Coronary artery (tissue), 2 donors: ENCODE data around the gene MAMDC4.

Source experiments
- DNase-seq: peaks from one replicate; pipeline ENCODE4 v3.0.0-alpha.2; 2017; ENCODE audit warnings: low spot score
- H3K27ac ChIP-seq, 2 donors: fragments of 200-600 bp; sonication (generic); one replicate each; pipeline ENCODE4 v1.5.1; 2016 to 2019
- H3K4me3 ChIP-seq: fragments of 200-600 bp; sonication (generic); 2 replicates; pipeline ENCODE4 v1.5.1; 2016; ENCODE audit warnings: mild to moderate bottlenecking, moderate library complexity
- TF ChIP-seq, protein P1 (sequence below): fragments of 200-600 bp; sonication (generic); IDR thresholded peaks from one replicate; pipeline ENCODE4 v1.5.1; 2019; ENCODE audit warnings: antibody characterized with exemption

MAMDC4 gene

DNA sequence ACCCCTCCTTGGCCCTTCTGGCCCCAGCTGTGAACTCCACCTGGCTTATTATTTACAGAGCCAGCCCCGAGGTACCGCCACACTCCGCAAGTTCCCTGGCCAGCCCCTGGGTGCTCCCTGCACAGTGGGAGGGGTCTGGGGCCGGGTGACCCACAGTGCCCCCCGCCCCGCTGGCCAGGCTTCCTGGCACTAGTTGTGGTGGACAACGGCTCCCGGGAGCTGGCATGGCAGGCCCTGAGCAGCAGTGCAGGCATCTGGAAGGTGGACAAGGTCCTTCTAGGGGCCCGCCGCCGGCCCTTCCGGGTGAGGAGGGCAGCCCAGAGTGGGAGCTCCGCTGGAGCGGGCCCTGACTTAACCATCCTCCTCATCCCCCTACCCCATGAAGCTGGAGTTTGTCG lies 3.9 kb downstream of the MAMDC4 start:
- TF ChIP-seq, protein P1, sequence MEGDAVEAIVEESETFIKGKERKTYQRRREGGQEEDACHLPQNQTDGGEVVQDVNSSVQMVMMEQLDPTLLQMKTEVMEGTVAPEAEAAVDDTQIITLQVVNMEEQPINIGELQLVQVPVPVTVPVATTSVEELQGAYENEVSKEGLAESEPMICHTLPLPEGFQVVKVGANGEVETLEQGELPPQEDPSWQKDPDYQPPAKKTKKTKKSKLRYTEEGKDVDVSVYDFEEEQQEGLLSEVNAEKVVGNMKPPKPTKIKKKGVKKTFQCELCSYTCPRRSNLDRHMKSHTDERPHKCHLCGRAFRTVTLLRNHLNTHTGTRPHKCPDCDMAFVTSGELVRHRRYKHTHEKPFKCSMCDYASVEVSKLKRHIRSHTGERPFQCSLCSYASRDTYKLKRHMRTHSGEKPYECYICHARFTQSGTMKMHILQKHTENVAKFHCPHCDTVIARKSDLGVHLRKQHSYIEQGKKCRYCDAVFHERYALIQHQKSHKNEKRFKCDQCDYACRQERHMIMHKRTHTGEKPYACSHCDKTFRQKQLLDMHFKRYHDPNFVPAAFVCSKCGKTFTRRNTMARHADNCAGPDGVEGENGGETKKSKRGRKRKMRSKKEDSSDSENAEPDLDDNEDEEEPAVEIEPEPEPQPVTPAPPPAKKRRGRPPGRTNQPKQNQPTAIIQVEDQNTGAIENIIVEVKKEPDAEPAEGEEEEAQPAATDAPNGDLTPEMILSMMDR = no peak
- no peak for DNase-seq
- H3K27ac ChIP-seq = no peak overlapping the region
- H3K4me3 ChIP-seq = no peak overlapping the region

DNA sequence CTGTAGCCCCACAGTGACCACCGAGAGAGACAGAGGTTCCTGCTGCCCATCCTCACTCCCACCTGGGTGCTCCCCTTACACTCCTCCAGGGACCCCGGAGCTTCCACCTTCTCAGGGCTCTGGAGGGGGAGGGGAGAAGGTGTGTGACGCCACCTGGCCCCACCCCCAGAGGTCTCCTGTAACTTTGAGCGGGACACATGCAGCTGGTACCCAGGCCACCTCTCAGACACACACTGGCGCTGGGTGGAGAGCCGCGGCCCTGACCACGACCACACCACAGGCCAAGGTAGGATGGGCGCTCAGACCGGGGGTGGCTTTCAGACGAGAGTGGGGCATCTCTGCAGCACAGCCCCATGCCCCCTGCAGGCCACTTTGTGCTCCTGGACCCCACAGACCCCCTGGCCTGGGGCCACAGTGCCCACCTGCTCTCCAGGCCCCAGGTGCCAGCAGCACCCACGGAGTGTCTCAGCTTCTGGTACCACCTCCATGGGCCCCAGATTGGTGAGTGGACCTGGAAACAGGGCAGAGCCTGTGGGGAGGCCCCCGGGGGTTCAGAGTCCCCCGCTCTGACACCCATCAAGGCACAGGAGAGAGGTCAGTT lies 4.5 kb downstream of the MAMDC4 start:
- no peak for DNase-seq
- Histone ChIP-seq H3K4me3 (no peak overlapping the region), H3K27ac (no peak overlapping the region)
- TF ChIP-seq, protein P1 = no peak

DNA sequence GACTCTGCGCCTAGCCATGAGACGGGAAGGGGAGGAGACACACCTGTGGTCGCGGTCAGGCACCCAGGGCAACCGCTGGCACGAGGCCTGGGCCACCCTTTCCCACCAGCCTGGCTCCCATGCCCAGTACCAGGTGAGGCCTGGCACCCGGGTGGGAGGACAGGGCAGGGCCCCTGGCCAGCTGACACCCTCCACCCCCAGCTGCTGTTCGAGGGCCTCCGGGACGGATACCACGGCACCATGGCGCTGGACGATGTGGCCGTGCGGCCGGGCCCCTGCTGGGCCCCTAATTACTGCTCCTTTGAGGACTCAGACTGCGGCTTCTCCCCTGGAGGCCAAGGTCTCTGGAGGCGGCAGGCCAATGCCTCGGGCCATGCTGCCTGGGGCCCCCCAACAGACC lies 5.0 kb downstream of the MAMDC4 start:
- no peak overlapping the region for H3K4me3 ChIP-seq
- DNase-seq = no peak
- TF ChIP-seq, protein P1 = no peak
- no peak overlapping the region for H3K27ac ChIP-seq

DNA sequence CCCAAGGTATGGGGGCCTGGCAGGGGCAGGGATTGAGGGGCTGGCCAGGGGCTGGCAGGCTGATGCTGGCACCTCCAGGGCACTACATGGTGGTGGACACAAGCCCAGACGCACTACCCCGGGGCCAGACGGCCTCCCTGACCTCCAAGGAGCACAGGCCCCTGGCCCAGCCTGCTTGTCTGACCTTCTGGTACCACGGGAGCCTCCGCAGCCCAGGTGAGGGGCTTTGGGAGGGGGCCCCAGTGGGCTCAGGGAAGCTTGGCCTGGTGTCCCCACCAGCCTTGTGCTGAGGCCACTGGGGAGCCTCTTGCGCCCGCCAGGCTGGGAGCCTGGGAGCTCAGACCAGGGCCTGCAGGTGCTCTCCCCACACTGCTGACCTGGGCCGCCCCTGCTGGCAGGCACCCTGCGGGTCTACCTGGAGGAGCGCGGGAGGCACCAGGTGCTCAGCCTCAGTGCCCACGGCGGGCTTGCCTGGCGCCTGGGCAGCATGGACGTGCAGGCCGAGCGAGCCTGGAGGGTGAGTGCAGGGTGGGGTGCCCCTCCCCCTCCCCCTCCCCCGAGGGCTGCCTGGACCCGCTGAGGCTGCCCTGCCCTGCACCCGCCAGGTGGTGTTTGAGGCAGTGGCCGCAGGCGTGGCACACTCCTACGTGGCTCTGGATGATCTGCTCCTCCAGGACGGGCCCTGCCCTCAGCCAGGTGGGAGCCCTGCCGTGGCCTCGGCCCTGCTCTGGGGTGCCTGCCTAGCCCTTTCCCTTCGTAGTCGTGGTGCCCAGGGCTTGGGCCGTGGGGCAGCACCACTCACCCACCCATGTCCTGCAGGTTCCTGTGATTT lies 5.7 kb downstream of the MAMDC4 start:
- Histone ChIP-seq H3K4me3 (no peak overlapping the region), H3K27ac (no peak overlapping the region)
- DNase-seq = peak; percentile 75
- TF ChIP-seq, protein P1 = no peak

DNA sequence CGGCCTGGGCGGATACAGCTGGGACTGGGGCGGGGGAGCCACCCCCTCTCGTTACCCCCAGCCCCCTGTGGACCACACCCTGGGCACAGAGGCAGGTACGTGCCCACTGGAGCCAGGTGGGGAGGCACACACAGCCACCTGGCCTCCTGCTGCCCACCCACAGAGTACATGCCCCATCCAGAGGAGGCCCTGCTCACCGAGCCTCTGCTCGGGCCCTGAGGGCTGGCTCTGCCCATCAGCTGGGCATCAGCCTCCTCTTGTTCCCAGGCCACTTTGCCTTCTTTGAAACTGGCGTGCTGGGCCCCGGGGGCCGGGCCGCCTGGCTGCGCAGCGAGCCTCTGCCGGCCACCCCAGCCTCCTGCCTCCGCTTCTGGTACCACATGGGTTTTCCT lies 6.3 kb downstream of the MAMDC4 start:
- DNase-seq = no peak
- TF ChIP-seq, protein P1 = no peak
- H3K4me3 ChIP-seq = no peak overlapping the region
- peak overlapping the region; percentile 20 to 37 for H3K27ac ChIP-seq

DNA sequence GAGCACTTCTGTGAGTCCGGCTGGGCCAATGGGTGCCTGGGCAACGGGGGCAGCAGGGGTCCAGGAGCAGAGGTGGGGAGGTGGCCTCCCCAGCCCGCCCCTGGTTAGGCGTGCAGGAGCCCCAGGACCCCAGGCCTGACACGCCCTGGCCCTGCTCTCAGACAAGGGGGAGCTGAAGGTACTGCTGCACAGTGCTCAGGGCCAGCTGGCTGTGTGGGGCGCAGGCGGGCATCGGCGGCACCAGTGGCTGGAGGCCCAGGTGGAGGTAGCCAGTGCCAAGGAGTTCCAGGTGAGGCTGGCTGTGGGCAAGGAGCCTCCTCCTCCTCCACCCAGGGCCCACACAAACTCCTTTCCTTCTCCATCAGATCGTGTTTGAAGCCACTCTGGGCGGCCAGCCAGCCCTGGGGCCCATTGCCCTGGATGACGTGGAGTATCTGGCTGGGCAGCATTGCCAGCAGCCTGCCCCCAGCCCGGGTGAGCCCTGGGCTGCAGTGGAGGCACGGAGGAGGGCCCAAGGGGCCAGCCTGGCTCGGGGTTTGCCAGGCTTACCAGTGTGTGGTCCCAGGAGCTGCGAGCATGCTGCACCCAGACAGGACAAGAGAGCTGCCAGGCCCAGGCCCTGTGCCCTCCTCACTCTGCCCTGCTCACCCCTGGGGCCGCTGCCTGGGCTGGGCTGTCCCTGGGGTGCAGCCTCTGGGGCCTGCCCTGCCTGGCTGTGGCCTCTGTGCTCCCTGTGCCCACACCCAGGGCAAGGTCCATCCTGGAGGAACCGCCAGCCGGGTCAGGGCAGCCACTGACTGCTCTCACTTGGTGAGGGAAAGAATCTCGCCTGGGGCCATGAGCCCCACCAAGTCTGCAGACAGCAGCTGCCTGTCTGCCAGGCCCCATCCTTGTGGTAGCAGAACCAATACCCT lies 7.0 kb downstream of the MAMDC4 start:
- Histone ChIP-seq H3K27ac (peak overlapping the region; percentile 20 to 37), H3K4me3 (no peak overlapping the region)
- TF ChIP-seq, protein P1 = no peak
- DNase-seq = peak; percentile 74
